Ectodermal cell (in vitro differentiated cells): ENCODE results near the gene CEACAM16.

Experiments used
- H3K27ac ChIP-seq: 2 replicates; pipeline ENCODE4 v1.7.0; 2013; ENCODE audit warnings: mild to moderate bottlenecking, low read depth, low read length; ENCODE audit not compliant: insufficient read depth, poor library complexity, severe bottlenecking
- H3K27me3 ChIP-seq: 2 replicates; pipeline ENCODE4 v1.7.0; 2013; ENCODE audit warnings: mild to moderate bottlenecking, low read length; ENCODE audit not compliant: insufficient read depth, control insufficient read depth, poor library complexity, severe bottlenecking
- H3K36me3 ChIP-seq: one replicate; pipeline ENCODE4 v1.7.0; 2013; ENCODE audit warnings: low read length; ENCODE audit not compliant: control insufficient read depth, insufficient read depth
- H3K4me1 ChIP-seq: one replicate; pipeline ENCODE4 v1.7.0; 2013; ENCODE audit warnings: low read length; ENCODE audit not compliant: control insufficient read depth, insufficient read depth
- H3K4me3 ChIP-seq: 2 replicates; pipeline ENCODE4 v1.7.0; 2013; ENCODE audit warnings: low read depth, low read length, control low read depth; ENCODE audit not compliant: insufficient read depth
- H3K9me3 ChIP-seq: 2 replicates; pipeline ENCODE4 v1.7.0; 2013; ENCODE audit warnings: mild to moderate bottlenecking, low read length, moderate library complexity; ENCODE audit not compliant: control insufficient read depth
- WGBS, 2 experiments: methylation state at CpG; one replicate each; pipeline ENCODE4 v1.1.7; 2013; ENCODE audit warnings: missing lambda C conversion rate in 2 of 2; 5-methylcytosine and 5-hydroxymethylcytosine counted together

The CEACAM16 gene

GRCh38 chr19:44752816-44753625 lies 54.1 kb downstream of the CEACAM16 start:
- H3K4me1 ChIP-seq = peaks cover 22% of the 10 kb centered on the region
- H3K9me3 ChIP-seq = no peaks in the 10 kb centered on the region
- peaks cover 97% of the 10 kb centered on the region for H3K27me3 ChIP-seq
- H3K36me3 ChIP-seq = no peaks in the 10 kb centered on the region
- peak overlapping the region; percentile 4 for H3K4me3 ChIP-seq
- no peak overlapping the region for H3K27ac ChIP-seq
- WGBS, 2 experiments = 15 to 17% methylated on average over 18 of the region's 18 CpGs

GRCh38 chr19:44753626-44753931 lies 54.6 kb downstream of the CEACAM16 start:
- H3K36me3 ChIP-seq = no peaks in the 10 kb centered on the region
- 1 to 2% methylated on average over 9 of the region's 11 CpGs for WGBS, 2 experiments
- H3K27me3 ChIP-seq = peaks cover 97% of the 10 kb centered on the region
- H3K27ac ChIP-seq = no peak overlapping the region
- peaks cover 22% of the 10 kb centered on the region for H3K4me1 ChIP-seq
- H3K4me3 ChIP-seq = peak overlapping the region; percentile 4
- no peaks in the 10 kb centered on the region for H3K9me3 ChIP-seq

GRCh38 chr19:44753932-44754749 lies 55.2 kb downstream of the CEACAM16 start:
- Histone ChIP-seq H3K4me3 (peak overlapping the region; percentile 26), H3K36me3 (no peaks in the 10 kb centered on the region), H3K27me3 (peaks cover 96% of the 10 kb centered on the region), H3K4me1 (peaks cover 22% of the 10 kb centered on the region), H3K27ac (no peak overlapping the region), H3K9me3 (no peaks in the 10 kb centered on the region)
- WGBS, 2 experiments = 1 to 2% methylated on average over 33 of the region's 33 CpGs

- no peaks in the 10 kb centered on the region for H3K9me3 ChIP-seq
- 19 to 23% methylated on average over 11 of the region's 11 CpGs for WGBS, 2 experiments
- no peaks in the 10 kb centered on the region for H3K36me3 ChIP-seq
- H3K4me1 ChIP-seq = peaks cover 22% of the 10 kb centered on the region
- peaks cover 94% of the 10 kb centered on the region for H3K27me3 ChIP-seq
- H3K27ac ChIP-seq = no peak overlapping the region
- H3K4me3 ChIP-seq = no peak overlapping the region
Observed at GRCh38 chr19:44754750-44755080, 55.8 kb downstream of the CEACAM16 start.

GRCh38 chr19:44755219-44755618 lies 56.3 kb downstream of the CEACAM16 start:
- H3K4me1 ChIP-seq = peaks cover 22% of the 10 kb centered on the region
- 88 to 89% methylated on average over 4 of the region's 4 CpGs for WGBS, 2 experiments
- peaks cover 89% of the 10 kb centered on the region for H3K27me3 ChIP-seq
- H3K9me3 ChIP-seq = no peaks in the 10 kb centered on the region
- H3K36me3 ChIP-seq = no peaks in the 10 kb centered on the region
- H3K27ac ChIP-seq = no peak overlapping the region
- H3K4me3 ChIP-seq = no peak overlapping the region

GRCh38 chr19:44756089-44756562 lies 57.2 kb downstream of the CEACAM16 start:
- Histone ChIP-seq H3K9me3 (no peaks in the 10 kb centered on the region), H3K36me3 (no peaks in the 10 kb centered on the region), H3K4me3 (no peak overlapping the region), H3K27ac (no peak overlapping the region), H3K4me1 (peaks cover 22% of the 10 kb centered on the region), H3K27me3 (peaks cover 80% of the 10 kb centered on the region)
- 66 to 81% methylated on average over 7 of the region's 7 CpGs for WGBS, 2 experiments

- H3K9me3 ChIP-seq = no peaks in the 10 kb centered on the region
- no peaks in the 10 kb centered on the region for H3K36me3 ChIP-seq
- peaks cover 72% of the 10 kb centered on the region for H3K27me3 ChIP-seq
- WGBS, 2 experiments = 5% methylated on average over 53 of the region's 53 CpGs
- H3K4me3 ChIP-seq = peak overlapping the region; percentile 46
- no peak overlapping the region for H3K27ac ChIP-seq
- peaks cover 22% of the 10 kb centered on the region for H3K4me1 ChIP-seq
Observed at GRCh38 chr19:44757057-44757734, 58.2 kb downstream of the CEACAM16 start.

GRCh38 chr19:44757735-44758505 lies 59.0 kb downstream of the CEACAM16 start:
- Histone ChIP-seq H3K36me3 (no peaks in the 10 kb centered on the region), H3K27me3 (peaks cover 65% of the 10 kb centered on the region), H3K4me1 (peaks cover 21% of the 10 kb centered on the region), H3K4me3 (peak overlapping the region; percentile 46), H3K27ac (no peak overlapping the region), H3K9me3 (no peaks in the 10 kb centered on the region)
- WGBS, 2 experiments = 1% methylated on average over 68 of the region's 68 CpGs

- H3K9me3 ChIP-seq = no peaks in the 10 kb centered on the region
- H3K36me3 ChIP-seq = no peaks in the 10 kb centered on the region
- no peak overlapping the region for H3K27ac ChIP-seq
- H3K27me3 ChIP-seq = peaks cover 58% of the 10 kb centered on the region
- H3K4me3 ChIP-seq = peak overlapping the region; percentile 46
- H3K4me1 ChIP-seq = peaks cover 15% of the 10 kb centered on the region
- 4 to 5% methylated on average over 9 of the region's 9 CpGs for WGBS, 2 experiments
Observed at GRCh38 chr19:44758596-44758995, 59.6 kb downstream of the CEACAM16 start.
